Measurements from ENCODE around the gene AGER. TPM values are rescaled to one million over a fixed set of nuclear protein-coding genes. Genes with fewer than 3 reads are reported as not detected.
"Not testable (repeated sequence)": the region's sequence is repeated elsewhere in the genome, so short reads cannot be mapped to it uniquely, and the experiment has no call there.

Gene AGER
- total RNA-seq, 1 donor from 2014 or later, result 1.6 TPM

GRCh38 chr6:32203426-32204267 is 19.6 kb upstream of the AGER start:
- no peak for ATAC-seq (ENCODE audit: poor library complexity)
- intact Hi-C loops (cut with DNase I), result no loop called here
- no peak for DNase-seq

GRCh38 chr6:32202186-32202585 is 18.1 kb upstream of the AGER start:
- no peak for ATAC-seq (ENCODE audit: poor library complexity)
- intact Hi-C loops (cut with DNase I), result no loop called here
- no peak for DNase-seq

GRCh38 chr6:32200711-32201475 is 16.8 kb upstream of the AGER start:
- no peak for ATAC-seq (ENCODE audit: poor library complexity)
- intact Hi-C loops (cut with DNase I), result no loop called here
- no peak for DNase-seq

GRCh38 chr6:32198866-32199265 is 14.8 kb upstream of the AGER start:
- intact Hi-C loops (cut with DNase I), result no loop called here
- ATAC-seq (ENCODE audit: poor library complexity) (no peak), DNase-seq (no peak)

GRCh38 chr6:32198345-32198696 is 14.3 kb upstream of the AGER start:
- ATAC-seq (ENCODE audit: poor library complexity), result no peak
- intact Hi-C loops (cut with DNase I), result no loop called here
- DNase-seq, result no peak

- ATAC-seq (ENCODE audit: poor library complexity) (no peak), DNase-seq (peak; percentile 74)
- intact Hi-C loops (cut with DNase I), result no loop called here
These were observed 12.9 kb upstream of the AGER start for GRCh38 chr6:32196682-32197616.

- intact Hi-C loops (cut with DNase I), result no loop called here
- DNase-seq (peak; percentile 95), ATAC-seq (ENCODE audit: poor library complexity) (peak; percentile 53)
These were observed 12.0 kb upstream of the AGER start for GRCh38 chr6:32195902-32196681.

GRCh38 chr6:32195652-32195901 is 11.5 kb upstream of the AGER start:
- ATAC-seq (ENCODE audit: poor library complexity) (peak; percentile 90), DNase-seq (peak; percentile 100)
- intact Hi-C loops (cut with DNase I), result no loop called here

GRCh38 chr6:32194825-32195651 is 11.0 kb upstream of the AGER start:
- intact Hi-C loops (cut with DNase I), result no loop called here
- DNase-seq (no peak), ATAC-seq (ENCODE audit: poor library complexity) (no peak)

GRCh38 chr6:32194388-32194787 is 10.3 kb upstream of the AGER start:
- ATAC-seq (ENCODE audit: poor library complexity), result no peak
- no peak for DNase-seq
- intact Hi-C loops (cut with DNase I), result no loop called here

- intact Hi-C loops (cut with DNase I); DNase-seq; ATAC-seq (ENCODE audit: poor library complexity): not testable (repeated sequence)
These were observed 9.0 kb upstream of the AGER start for GRCh38 chr6:32193096-32193495.

GRCh38 chr6:32192608-32193039 is 8.6 kb upstream of the AGER start, which contains the start of gene GPSM3:
GPSM3 (minus strand) TSS chr6:32192643; CDS start chr6:32192513, 130 bp downstream.
- ATAC-seq (ENCODE audit: poor library complexity) (no peak), DNase-seq (peak; percentile 81)
- intact Hi-C loops (cut with DNase I), result no loop called here

- no peak for DNase-seq
- intact Hi-C loops (cut with DNase I), result no loop called here
- ATAC-seq (ENCODE audit: poor library complexity), result no peak
These were observed 7.9 kb upstream of the AGER start for GRCh38 chr6:32191696-32192607.

- no peak for ATAC-seq (ENCODE audit: poor library complexity)
- intact Hi-C loops (cut with DNase I), result no loop called here
- DNase-seq, result no peak
These were observed 7.0 kb upstream of the AGER start for GRCh38 chr6:32190911-32191677.

GRCh38 chr6:32190054-32190851 is 6.2 kb upstream of the AGER start, which contains the start of gene PBX2:
PBX2 (minus strand) TSS chr6:32190202; CDS start chr6:32189915, 287 bp downstream.
- intact Hi-C loops (cut with DNase I), result no loop called here
- DNase-seq (peak; percentile 92), ATAC-seq (ENCODE audit: poor library complexity) (peak; percentile 76)
